Body of pancreas (tissue), 4 donors: Measurements from ENCODE around the gene TRAPPC4. TPM values are rescaled to one million over a fixed set of nuclear protein-coding genes. Genes with fewer than 3 reads are reported as not detected.

Source experiments
- ATAC-seq: fragments of 150-250 bp; one replicate; pipeline ENCODE4 v1.9.1; 2016
- DNase-seq, 4 donors: peaks; one replicate each; pipeline ENCODE4 v3.0.0-alpha.2; 2019
- H3K27ac ChIP-seq, 4 donors: fragments of 200-600 bp; sonication (generic); 1 replicate in 3 of 4; 2 replicates in 1 of 4; pipeline versions ENCODE4 v1.5.1 to v1.6.1; 2016 to 2019; ENCODE audit warnings: mild to moderate bottlenecking in 1 of 4, mixed read lengths in 1 of 4, moderate library complexity in 1 of 4
- H3K27me3 ChIP-seq, 2 donors: fragments of 200-600 bp; sonication (generic); one replicate each; pipeline ENCODE4 v1.6.0; 2016; ENCODE audit warnings: mild to moderate bottlenecking in 1 of 2
- H3K36me3 ChIP-seq, 2 donors: fragments of 200-600 bp; sonication (generic); replicated peaks in 1 of 2; 2 replicates each; pipeline ENCODE4 v1.5.1; 2016; ENCODE audit warnings: low read depth in 2 of 2; ENCODE audit not compliant: insufficient read depth in 1 of 2
- H3K4me1 ChIP-seq: fragments of 200-600 bp; sonication (generic); one replicate; pipeline ENCODE4 v1.6.0; 2016
- H3K4me3 ChIP-seq, 2 donors: fragments of 200-600 bp; sonication (generic); 1 replicate in 1 of 2; 2 replicates in 1 of 2; pipeline ENCODE4 v1.5.1; 2016 to 2019
- H3K9me3 ChIP-seq, 3 donors: fragments of 200-600 bp; sonication (generic); 1 replicate in 2 of 3; 2 replicates in 1 of 3; pipeline ENCODE4 v1.5.1; 2016
- CTCF ChIP-seq, 7 experiments: fragments of 450-650 bp in 4 of 7; fragments of 200-600 bp in 3 of 7; sonication (generic) in 3 of 7; IDR thresholded peaks; one replicate each; pipeline ENCODE4 v1.5.1; 2016 to 2019; ENCODE audit warnings: antibody characterized with exemption in 7 of 7
- POLR2A ChIP-seq, 3 donors: fragments of 450-650 bp; IDR thresholded peaks; one replicate each; pipeline ENCODE4 v1.6.1; 2016; ENCODE audit warnings: antibody characterized with exemption in 3 of 3, mild to moderate bottlenecking in 2 of 3
- WGBS, 2 donors: methylation state at CpG; one replicate each; pipeline ENCODE4 v1.1.5; 2017; 5-methylcytosine and 5-hydroxymethylcytosine counted together
- intact Hi-C: fragments of 100-400 bp; cut with DNase I; formaldehyde crosslinking; loops from one replicate; pipeline ENCODE4 v1.15.1; 2023
- microRNA-seq, 2 donors: library from miRNA; unstranded; fragments of <30 nt; microRNA quantifications; one replicate each; pipeline ENCODE4, GENCODE V29; 2016; ENCODE audit warnings: borderline number of aligned reads in 2 of 2, borderline replicate concordance in 2 of 2
- small RNA-seq: library from RNA; depleted of rRNA; stranded (forward); fragments of <200 nt; gene quantifications from one replicate; pipeline ENCODE3, GENCODE V24; 2016
- total RNA-seq, 2 donors: library from RNA; depleted of rRNA; stranded (reverse); fragments of >200 nt; gene quantifications; one replicate each; pipeline ENCODE4 v1.1.0, GENCODE V29; 2016

The TRAPPC4 gene
- total RNA-seq, 2 donors from 2014 or later, result 26.2 to 39.9 TPM

DNA sequence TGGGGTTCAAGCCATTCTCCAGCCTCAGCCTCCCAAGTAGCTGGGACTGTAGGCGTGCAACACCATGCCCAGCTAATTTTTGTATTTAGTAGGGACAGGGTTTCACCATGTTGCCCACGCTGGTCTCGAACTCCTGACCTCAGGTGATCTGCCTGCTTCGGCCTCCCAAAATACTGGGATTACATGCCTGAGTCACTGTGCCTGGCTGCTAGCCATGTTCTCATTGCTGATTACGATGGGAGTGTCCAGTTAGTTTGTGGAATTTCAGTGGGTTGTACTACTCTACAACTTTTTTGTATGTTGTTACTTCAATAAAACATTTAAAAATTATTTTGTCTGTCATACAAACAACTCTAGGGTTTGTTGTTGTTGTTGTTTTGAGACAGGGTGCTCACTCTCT is 44.2 kb downstream of the TRAPPC4 start:
- no peak for ATAC-seq
- 58 to 59% methylated on average over 5 of the region's 5 CpGs for WGBS, 2 donors
- intact Hi-C loops, result no loop called here
- Histone ChIP-seq H3K4me3 (no peak overlapping the region), H3K27me3 (no peaks in the 10 kb centered on the region), H3K4me1 (peaks cover 57% of the 10 kb centered on the region), H3K9me3 (no peaks in the 10 kb centered on the region), H3K27ac (peak overlapping the region in 3 of 4 donors; percentile 59 to 75 (median 67)), H3K36me3 (no peaks in the 10 kb centered on the region)
- no peak for TF ChIP-seq CTCF (IDR thresholded peaks at IDR 0.05)
- TF ChIP-seq POLR2A (IDR thresholded peaks at IDR 0.05), result no peak
- DNase-seq, result peak; percentile 63 to 78 (median 72)

- H3K4me3 ChIP-seq, result no peak overlapping the region
- H3K4me1 ChIP-seq, result peaks cover 66% of the 10 kb centered on the region
- DNase-seq (no peak), ATAC-seq (no peak)
- peak overlapping the region in 2 of 4 donors; percentile 0 to 10 for H3K27ac ChIP-seq
- TF ChIP-seq CTCF (IDR thresholded peaks at IDR 0.05), result peak in 2 of 7 experiments; percentile 3 to 28
- TF ChIP-seq POLR2A (IDR thresholded peaks at IDR 0.05), result no peak
- 74 to 83% methylated on average over 4 of the region's 4 CpGs for WGBS, 2 donors
- H3K9me3 ChIP-seq, result no peaks in the 10 kb centered on the region
- no peaks in the 10 kb centered on the region for H3K36me3 ChIP-seq
- intact Hi-C loops, result no loop called here
- H3K27me3 ChIP-seq, result no peaks in the 10 kb centered on the region
Observed at GRCh38 chr11:119065369-119065768, 46.8 kb downstream of the TRAPPC4 start.

DNA sequence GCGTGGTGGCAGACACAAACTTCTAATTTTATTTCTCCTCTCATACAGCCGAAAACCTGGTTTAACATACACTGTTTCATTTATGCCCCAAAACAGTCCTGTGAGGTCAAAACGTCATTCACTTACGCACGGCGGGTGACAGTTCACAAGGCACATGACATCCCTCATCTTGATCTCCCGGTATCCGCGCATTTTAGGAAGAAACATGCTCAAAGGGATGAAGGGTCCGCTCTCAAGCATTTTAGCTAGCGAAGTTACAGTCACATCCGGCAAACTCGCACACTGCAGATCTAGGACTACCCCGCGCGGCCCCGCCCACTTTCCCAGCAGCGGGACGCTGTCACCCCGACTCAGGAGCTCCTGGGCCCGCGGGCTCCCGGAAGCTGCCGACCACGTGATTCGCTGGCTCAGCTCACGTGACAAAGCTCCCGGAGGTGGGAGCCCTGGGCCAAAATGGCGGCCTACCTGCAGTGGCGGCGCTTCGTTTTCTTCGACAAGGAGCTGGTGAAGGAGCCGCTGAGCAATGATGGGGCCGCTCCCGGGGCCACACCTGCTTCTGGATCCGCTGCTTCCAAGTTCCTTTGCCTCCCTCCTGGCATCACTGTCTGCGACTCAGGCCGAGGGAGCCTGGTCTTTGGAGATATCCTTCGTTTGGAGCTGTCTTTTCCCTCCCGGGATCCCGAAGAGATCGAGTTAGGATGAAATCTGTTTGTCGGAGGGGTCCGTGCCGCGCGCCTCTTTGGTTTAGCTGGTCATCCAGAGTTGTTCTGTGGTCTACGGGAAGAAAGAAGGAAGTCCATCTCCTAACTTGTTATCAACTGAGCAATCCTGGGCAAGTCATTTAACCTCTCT is 49.0 kb downstream of the TRAPPC4 start, which contains the start of gene VPS11:
TSS of gene VPS11 (plus strand) at position 448 of the 852 bp plus-strand sequence. CDS start at position 454, 6 bp downstream.
- H3K9me3 ChIP-seq, result no peaks in the 10 kb centered on the region
- H3K4me1 ChIP-seq, result peaks cover 52% of the 10 kb centered on the region
- H3K27me3 ChIP-seq, result no peaks in the 10 kb centered on the region
- H3K4me3 ChIP-seq, result peak within 1 kb of the TSS; percentile 73 to 74
- ATAC-seq (peak; percentile 96), DNase-seq (peak; percentile 97 to 99 (median 98))
- peak within 1 kb of the TSS; percentile 66 to 89 (median 89) for H3K27ac ChIP-seq
- H3K36me3 ChIP-seq, result peaks cover 7 to 12% of the 10 kb centered on the region in 2 donors
- WGBS, 2 donors, result 1% methylated on average over 19 to 49 of the region's 49 CpGs
- TF ChIP-seq CTCF (IDR thresholded peaks at IDR 0.05) (peak in 1 of 7 experiments; percentile 30), POLR2A (IDR thresholded peaks at IDR 0.05) (peak; percentile 63 to 88 (median 84))
- intact Hi-C loops, result no loop called here

Small RNA genes lying within 50 kb of the gene (microRNA-seq; reads per million reads assigned to microRNA genes)
- 0 reads per million in 2 donors for gene MIR3656

Small RNA genes lying within 50 kb of the gene (small RNA-seq; reads per million reads assigned to genes)
- gene AP003392.2, result not detected
- not detected for gene RF00017
- gene RF00019, result not detected

Other genes with a start within 250 kb of the TRAPPC4 start
- gene DDX6, start 227.6 kb upstream of the TRAPPC4 start, total RNA-seq, result 10 to 100 TPM; 63.3 to 69.8 TPM
- gene CXCR5, start 134.9 kb upstream of the TRAPPC4 start, total RNA-seq, result not detected
- 10 to 100 TPM; 13.2 to 16.5 TPM for gene BCL9L, start 92.8 kb upstream of the TRAPPC4 start, total RNA-seq
- gene UPK2, start 62.5 kb upstream of the TRAPPC4 start, total RNA-seq, result not detected
- gene FOXR1, start 47.0 kb upstream of the TRAPPC4 start, total RNA-seq, result not detected
- 10 to 100 TPM; 68.7 to 95.9 TPM for gene CENATAC, start 20.6 kb upstream of the TRAPPC4 start, total RNA-seq
- 1,000 to 10,000 TPM in 1 of 2 donors, 100 to 1,000 TPM in 1; 824 to 1,261 TPM for gene RPS25, start 423 bp upstream of the TRAPPC4 start, total RNA-seq
- 10 to 100 TPM; 64.6 to 90.3 TPM for gene SLC37A4, start 12.1 kb downstream of the TRAPPC4 start, total RNA-seq
- gene HYOU1, start 38.4 kb downstream of the TRAPPC4 start, total RNA-seq, result 100 to 1,000 TPM; 121 to 218 TPM
- 10 to 100 TPM; 17.6 to 50.1 TPM for gene VPS11, start 49.1 kb downstream of the TRAPPC4 start, total RNA-seq
- gene HMBS, start 66.1 kb downstream of the TRAPPC4 start, total RNA-seq, result 10 to 100 TPM in 1 of 2 donors, 1 to 10 TPM in 1; 7.6 to 16.1 TPM
- gene DPAGT1, start 83.1 kb downstream of the TRAPPC4 start, total RNA-seq, result 10 to 100 TPM; 26.7 to 62.6 TPM
- 10 to 100 TPM in 1 of 2 donors, 1 to 10 TPM in 1; 5.4 to 20.8 TPM for gene C2CD2L, start 88.6 kb downstream of the TRAPPC4 start, total RNA-seq
- 10 to 100 TPM; 11.9 to 28.3 TPM for gene HINFP, start 102.8 kb downstream of the TRAPPC4 start, total RNA-seq
- under 1 TPM in 1 of 2 donors, not detected in 1; 0.33 TPM for gene ABCG4, start 130.3 kb downstream of the TRAPPC4 start, total RNA-seq
- gene NLRX1, start 150.0 kb downstream of the TRAPPC4 start, total RNA-seq, result 10 to 100 TPM in 1 of 2 donors, 1 to 10 TPM in 1; 9.3 to 30.7 TPM
- gene NHERF4, start 166.7 kb downstream of the TRAPPC4 start, total RNA-seq, result 1 to 10 TPM in 1 of 2 donors, not detected in 1; 3.6 TPM
- 1 to 10 TPM; 3.0 to 6.5 TPM for gene CBL, start 187.6 kb downstream of the TRAPPC4 start, total RNA-seq